ENCODE data around the gene MSL3. TPM values are rescaled to one million over a fixed set of nuclear protein-coding genes. Genes with fewer than 3 reads are reported as not detected.

MSL3 gene
- total and polyA plus RNA-seq, 2 donors (not counting 3 experiments of a cell fraction or from before 2014, with no cell fraction given), result 54.2 to 58.7 TPM

GRCh38 chrX:11725631-11726442, 32.2 kb upstream of the MSL3 start:
- intact Hi-C loops (cut with micrococcal nuclease), result no loop called here
- H3K4me2 ChIP-seq (ENCODE audit: insufficient read depth, low read length), result no peak overlapping the region
- FAIRE-seq (no peak), DNase-seq (ENCODE audit: low read depth, low spot score) (no peak)
- no peak overlapping the region for H3K9ac ChIP-seq (replicated peaks; ENCODE audit: extremely low read depth, insufficient read depth, low read length)
- dilution Hi-C loops (cut with MboI; ENCODE audit: extremely low pct_ligation_motif_present, low sequenced_read_pairs), result no loop called here
- H4K20me1 ChIP-seq (replicated peaks; ENCODE audit: control insufficient read depth, extremely low read depth, insufficient read depth, low read length), result no peaks in the 10 kb centered on the region
- TF ChIP-seq CTCF (IDR thresholded peaks at IDR 0.05; ENCODE audit: extremely low read depth in 1 of 2, insufficient read depth in 1 of 2, low read depth in 1 of 2, low read length in 2 of 2), result no peak
- TF ChIP-seq MAX (IDR thresholded peaks at IDR 0.05; ENCODE audit: insufficient read depth, insufficient read length), result no peak
- no peak for TF ChIP-seq GATA2 (IDR thresholded peaks at IDR 0.05; ENCODE audit: insufficient read depth, insufficient read length, low read depth, low read length)
- no peak for TF ChIP-seq FOS (IDR thresholded peaks at IDR 0.05; ENCODE audit: borderline replicate concordance, insufficient read depth, low read length)
- TF ChIP-seq POLR2A (IDR thresholded peaks at IDR 0.05; ENCODE audit: low read depth, low read length), result no peak
- TF ChIP-seq MYC (IDR thresholded peaks at IDR 0.05; ENCODE audit: low read depth, low read length), result no peak
- no peak for TF ChIP-seq EZH2 (IDR thresholded peaks at IDR 0.05; ENCODE audit: borderline replicate concordance, low read depth, low read length, severe bottlenecking)
- no peak for TF ChIP-seq POLR2AphosphoS5 (IDR thresholded peaks at IDR 0.05; ENCODE audit: insufficient read depth, low read depth, low read length)
- TF ChIP-seq JUN (IDR thresholded peaks at IDR 0.05; ENCODE audit: borderline replicate concordance, insufficient read depth, insufficient read length, low read depth), result no peak
- POLR2A ChIA-PET, result no interaction called here
- no peak overlapping the region for H2AFZ ChIP-seq (ENCODE audit: low read depth, low read length)
- H3K36me3 ChIP-seq (ENCODE audit: control insufficient read depth in 2 of 2, extremely low read depth in 1 of 2, insufficient read depth in 2 of 2, low read length in 2 of 2), result no peaks in the 10 kb centered on the region
- CTCF ChIA-PET, result no interaction called here
- H3K79me2 ChIP-seq (ENCODE audit: control insufficient read depth, insufficient read depth, low read length), result no peaks in the 10 kb centered on the region
- no peaks in the 10 kb centered on the region for H3K4me1 ChIP-seq (ENCODE audit: control insufficient read depth, extremely low read depth, insufficient read depth, low read length)
- BruUV-seq (replicated peaks), result no TSS peak
- H3K9me3 ChIP-seq (replicated peaks; ENCODE audit: control insufficient read depth, insufficient read depth, low read length), result no peaks in the 10 kb centered on the region
- H3K27ac ChIP-seq (ENCODE audit: insufficient read depth, low read depth, low read length), result no peak overlapping the region
- no peaks in the 10 kb centered on the region for H3K9me1 ChIP-seq (replicated peaks; ENCODE audit: control insufficient read depth, extremely low read depth, insufficient read depth, low read length)
- H3K4me3 ChIP-seq (replicated peaks in 1 of 3; ENCODE audit: insufficient read depth in 1 of 3, low read depth in 1 of 3, low read length in 3 of 3), result no peak overlapping the region
- no peaks in the 10 kb centered on the region for H3K27me3 ChIP-seq (ENCODE audit: control insufficient read depth in 2 of 2, insufficient read depth in 2 of 2, low read length in 2 of 2)

Data from endothelial cell of umbilical vein (primary cell).